DOHH2 (cell line): ENCODE data around the gene ADRA2B.

Source experiments
- H3F3A ChIP-seq: fragments of 200-600 bp; sonication (generic), shearing (Covaris generic); 2 replicates; pipeline ENCODE4 v1.6.0; 2016; ENCODE audit warnings: antibody characterized with exemption, mild to moderate bottlenecking; ENCODE audit not compliant: control insufficient read depth, insufficient read depth
- H3K27ac ChIP-seq: fragments of 200-600 bp; sonication (generic); 2 replicates; pipeline ENCODE4 v1.5.1; 2014; ENCODE audit warnings: low read depth, mild to moderate bottlenecking, low read length, moderate library complexity
- H3K27me3 ChIP-seq: fragments of 200-600 bp; sonication (generic); 2 replicates; pipeline ENCODE4 v1.6.1; 2014; ENCODE audit warnings: mild to moderate bottlenecking, low read length, mixed read lengths; ENCODE audit not compliant: control insufficient read depth
- H3K36me3 ChIP-seq: fragments of 200-600 bp; sonication (generic); 2 replicates; pipeline ENCODE4 v1.6.1; 2014; ENCODE audit warnings: mild to moderate bottlenecking, low read length, moderate library complexity, mixed read lengths; ENCODE audit not compliant: control insufficient read depth
- H3K4me1 ChIP-seq: fragments of 200-600 bp; sonication (generic); 2 replicates; pipeline ENCODE4 v1.6.1; 2014; ENCODE audit warnings: mild to moderate bottlenecking, low read length, mixed read lengths; ENCODE audit not compliant: control insufficient read depth
- H3K4me2 ChIP-seq: fragments of 200-600 bp; sonication (generic); 2 replicates; pipeline ENCODE4 v1.6.0; 2014; ENCODE audit warnings: mild to moderate bottlenecking, low read length, moderate library complexity
- H3K4me3 ChIP-seq: fragments of 200-600 bp; sonication (generic); 2 replicates; pipeline ENCODE4 v1.5.1; 2014; ENCODE audit warnings: mild to moderate bottlenecking, low read length, mixed read lengths
- H3K79me2 ChIP-seq: fragments of 200-600 bp; sonication (generic); 2 replicates; pipeline ENCODE4 v1.6.1; 2014; ENCODE audit warnings: mild to moderate bottlenecking, low read length, mixed read lengths; ENCODE audit not compliant: control insufficient read depth
- H3K9me2 ChIP-seq: fragments of 200-600 bp; sonication (generic); replicated peaks from 2 replicates; pipeline ENCODE4 v1.6.1; 2014; ENCODE audit warnings: mild to moderate bottlenecking, low read length, mixed read lengths; ENCODE audit not compliant: control insufficient read depth
- H3K9me3 ChIP-seq: fragments of 200-600 bp; sonication (generic); 2 replicates; pipeline ENCODE4 v1.6.1; 2014; ENCODE audit warnings: antibody characterized with exemption, low read length, mixed read lengths; ENCODE audit not compliant: control insufficient read depth, insufficient read depth
- H4K20me1 ChIP-seq: fragments of 200-600 bp; sonication (generic); 2 replicates; pipeline ENCODE4 v1.6.0; 2014; ENCODE audit warnings: low read depth, mild to moderate bottlenecking, antibody characterized with exemption, low read length, moderate library complexity; ENCODE audit not compliant: control insufficient read depth, insufficient read depth
- EZH2phosphoT487 ChIP-seq: fragments of 200-600 bp; sonication (generic); IDR thresholded peaks from 2 replicates; pipeline ENCODE4 v1.6.1; 2017; ENCODE audit warnings: borderline replicate concordance, mild to moderate bottlenecking, antibody characterized with exemption, low read length, moderate library complexity, mixed read lengths
- TF ChIP-seq, protein P1 (sequence below): fragments of 200-600 bp; sonication (generic); IDR thresholded peaks from one replicate; pipeline ENCODE4 v1.5.1; 2014; ENCODE audit warnings: antibody characterized with exemption, mild to moderate bottlenecking, low read depth, low read length; ENCODE audit not compliant: poor library complexity, severe bottlenecking

ADRA2B gene

DNA sequence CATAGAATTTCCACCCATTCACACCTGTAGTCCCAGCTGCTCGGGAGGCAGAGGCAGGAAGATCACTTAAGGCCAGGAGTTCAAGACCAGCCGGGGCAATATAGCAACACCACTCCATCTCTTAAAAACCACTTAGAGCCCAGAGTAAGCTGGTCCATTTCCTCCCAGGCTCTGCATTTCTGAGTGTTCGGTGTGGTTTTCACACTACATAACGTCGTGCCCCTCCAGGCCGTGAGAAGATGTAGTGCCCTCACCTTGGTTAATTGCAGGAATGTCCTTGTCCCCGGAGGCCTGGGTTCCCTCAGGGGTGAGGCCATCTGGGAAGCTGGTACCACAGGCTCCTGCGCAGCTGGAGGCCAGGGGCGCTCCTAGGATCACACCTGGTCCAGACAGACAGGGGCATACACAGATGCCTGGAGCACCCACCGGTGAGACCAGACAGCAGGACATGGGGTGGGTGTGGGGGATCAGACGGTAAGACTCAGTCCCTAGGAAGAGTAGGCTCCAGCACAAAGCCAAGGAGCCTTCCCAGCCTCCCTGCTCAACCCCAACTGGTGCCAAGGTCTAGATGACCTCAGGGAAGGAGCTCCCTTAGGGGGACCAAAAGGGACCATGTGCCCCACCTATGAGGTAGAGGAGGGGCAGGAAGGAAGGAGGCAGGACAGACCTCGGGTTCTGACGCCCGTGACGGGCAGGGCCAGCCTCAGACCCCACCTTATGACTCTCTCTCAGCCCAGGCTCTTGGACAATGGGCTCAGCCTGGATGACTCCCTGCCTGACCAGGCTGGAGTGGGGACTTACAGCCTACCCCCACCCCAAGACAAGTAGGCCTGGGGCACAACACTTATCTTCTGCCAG lies 21.2 kb upstream of the ADRA2B start:
- H3K9me2 ChIP-seq, result no peaks in the 10 kb centered on the region
- peaks cover 6% of the 10 kb centered on the region for H3K4me1 ChIP-seq
- peaks cover 9% of the 10 kb centered on the region for H3K36me3 ChIP-seq
- H3K9me3 ChIP-seq, result no peaks in the 10 kb centered on the region
- H3F3A ChIP-seq, result peaks cover 9% of the 10 kb centered on the region; the same call in 1 of the 2 replicates
- no peaks in the 10 kb centered on the region for H3K79me2 ChIP-seq
- no peak for TF ChIP-seq EZH2phosphoT487
- TF ChIP-seq, protein P1, sequence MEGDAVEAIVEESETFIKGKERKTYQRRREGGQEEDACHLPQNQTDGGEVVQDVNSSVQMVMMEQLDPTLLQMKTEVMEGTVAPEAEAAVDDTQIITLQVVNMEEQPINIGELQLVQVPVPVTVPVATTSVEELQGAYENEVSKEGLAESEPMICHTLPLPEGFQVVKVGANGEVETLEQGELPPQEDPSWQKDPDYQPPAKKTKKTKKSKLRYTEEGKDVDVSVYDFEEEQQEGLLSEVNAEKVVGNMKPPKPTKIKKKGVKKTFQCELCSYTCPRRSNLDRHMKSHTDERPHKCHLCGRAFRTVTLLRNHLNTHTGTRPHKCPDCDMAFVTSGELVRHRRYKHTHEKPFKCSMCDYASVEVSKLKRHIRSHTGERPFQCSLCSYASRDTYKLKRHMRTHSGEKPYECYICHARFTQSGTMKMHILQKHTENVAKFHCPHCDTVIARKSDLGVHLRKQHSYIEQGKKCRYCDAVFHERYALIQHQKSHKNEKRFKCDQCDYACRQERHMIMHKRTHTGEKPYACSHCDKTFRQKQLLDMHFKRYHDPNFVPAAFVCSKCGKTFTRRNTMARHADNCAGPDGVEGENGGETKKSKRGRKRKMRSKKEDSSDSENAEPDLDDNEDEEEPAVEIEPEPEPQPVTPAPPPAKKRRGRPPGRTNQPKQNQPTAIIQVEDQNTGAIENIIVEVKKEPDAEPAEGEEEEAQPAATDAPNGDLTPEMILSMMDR, result no peak
- no peak overlapping the region for H3K27ac ChIP-seq
- H3K4me2 ChIP-seq, result no peak overlapping the region
- no peaks in the 10 kb centered on the region for H4K20me1 ChIP-seq
- H3K4me3 ChIP-seq, result no peak overlapping the region
- H3K27me3 ChIP-seq, result no peaks in the 10 kb centered on the region

DNA sequence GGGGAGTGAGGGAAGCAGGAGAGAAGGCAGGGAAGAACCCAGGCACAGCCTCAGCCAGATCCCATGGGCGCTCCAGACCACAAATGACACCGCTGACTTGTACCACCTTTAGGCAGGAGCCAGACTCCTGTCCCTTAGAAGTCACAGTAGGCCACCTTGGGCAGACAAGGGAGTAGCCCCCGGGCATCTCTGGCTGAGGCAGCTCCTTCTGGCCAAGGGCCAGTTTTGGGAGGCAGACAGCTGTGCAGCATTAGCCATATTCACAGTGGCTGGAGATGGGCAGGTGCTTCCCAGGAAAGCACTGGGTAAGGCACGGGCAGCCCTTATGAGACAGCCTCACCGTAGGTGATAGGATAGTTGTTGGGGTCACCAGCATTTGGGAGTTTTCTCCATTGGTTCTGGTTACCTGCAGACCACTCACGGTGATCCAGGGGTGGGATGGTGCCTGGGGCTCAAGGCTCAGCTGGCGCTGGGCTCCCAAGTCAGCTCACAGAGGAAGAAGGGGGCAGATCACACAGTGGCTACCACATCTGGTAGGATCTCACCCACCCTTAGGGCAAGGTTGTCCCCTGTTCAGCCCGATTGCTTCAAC lies 19.9 kb upstream of the ADRA2B start:
- TF ChIP-seq EZH2phosphoT487, result no peak
- TF ChIP-seq, protein P1, result no peak

DNA sequence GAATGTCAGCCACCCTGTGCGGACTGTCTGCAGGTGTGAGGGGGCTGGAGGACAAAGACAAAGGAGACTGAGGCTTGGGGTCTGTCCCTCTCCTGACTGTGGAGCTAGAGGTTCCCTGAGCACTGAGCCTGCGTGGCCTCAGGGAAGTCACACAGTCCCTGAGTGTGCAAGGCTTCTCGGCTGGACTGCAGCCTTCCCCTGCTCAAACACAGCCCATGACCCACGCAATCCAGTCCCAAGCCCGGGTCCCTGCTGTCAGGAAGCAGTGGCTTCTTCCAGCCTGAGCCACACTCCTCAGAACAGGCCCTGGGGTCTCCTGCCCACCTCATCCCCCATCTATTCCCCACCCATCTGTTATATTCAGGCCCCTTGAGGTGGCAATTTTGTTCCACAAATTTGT lies 19.2 kb upstream of the ADRA2B start:
- H3K79me2 ChIP-seq, result no peaks in the 10 kb centered on the region
- no peaks in the 10 kb centered on the region for H4K20me1 ChIP-seq
- H3K36me3 ChIP-seq, result no peaks in the 10 kb centered on the region
- no peak for TF ChIP-seq EZH2phosphoT487
- TF ChIP-seq, protein P1, result no peak
- peaks cover 7% of the 10 kb centered on the region; the same call in 1 of the 2 replicates for H3F3A ChIP-seq
- no peaks in the 10 kb centered on the region for H3K9me2 ChIP-seq
- H3K4me3 ChIP-seq, result no peak overlapping the region
- H3K9me3 ChIP-seq, result no peaks in the 10 kb centered on the region
- no peaks in the 10 kb centered on the region for H3K27me3 ChIP-seq
- no peak overlapping the region for H3K27ac ChIP-seq
- no peaks in the 10 kb centered on the region for H3K4me1 ChIP-seq
- H3K4me2 ChIP-seq, result no peak overlapping the region

More for the DNA sequence above, 19.9 kb upstream of the ADRA2B start:
- no peak overlapping the region for H3K4me2 ChIP-seq
- no peaks in the 10 kb centered on the region for H3K79me2 ChIP-seq
- no peak overlapping the region for H3K27ac ChIP-seq
- no peak overlapping the region for H3K4me3 ChIP-seq
- H3K36me3 ChIP-seq, result no peaks in the 10 kb centered on the region
- H3F3A ChIP-seq, result peaks cover 7% of the 10 kb centered on the region; the same call in 1 of the 2 replicates
- no peaks in the 10 kb centered on the region for H4K20me1 ChIP-seq
- H3K9me3 ChIP-seq, result no peaks in the 10 kb centered on the region
- no peaks in the 10 kb centered on the region for H3K27me3 ChIP-seq
- no peaks in the 10 kb centered on the region for H3K9me2 ChIP-seq
- H3K4me1 ChIP-seq, result no peaks in the 10 kb centered on the region
